Cardiac septum (tissue), 1 donor: ENCODE measurements around the gene AGXT. TPM values are rescaled to one million over a fixed set of nuclear protein-coding genes. Genes with fewer than 3 reads are reported as not detected.

Experiments
- DNase-seq: peaks from one replicate; pipeline ENCODE4 v3.0.0-alpha.2; 2020; ENCODE audit warnings: low spot score
- intact Hi-C: fragments of 100-400 bp; cut with DNase I; formaldehyde crosslinking; loops from one replicate; pipeline ENCODE4 v1.14.0; 2022
- total RNA-seq: library from RNA; stranded (reverse); fragmentation: NEBNext Ultra II Directional; extraction: Animal tissue kit (Norgen Biotek cat#: 25700); gene quantifications from one replicate; pipeline ENCODE4 v1.2.1, GENCODE V29; 2021
- donor health status: DM: no; HTN: no; CAD: no.

The AGXT gene
- total RNA-seq, 1 donor from 2014 or later, result not detected

DNA sequence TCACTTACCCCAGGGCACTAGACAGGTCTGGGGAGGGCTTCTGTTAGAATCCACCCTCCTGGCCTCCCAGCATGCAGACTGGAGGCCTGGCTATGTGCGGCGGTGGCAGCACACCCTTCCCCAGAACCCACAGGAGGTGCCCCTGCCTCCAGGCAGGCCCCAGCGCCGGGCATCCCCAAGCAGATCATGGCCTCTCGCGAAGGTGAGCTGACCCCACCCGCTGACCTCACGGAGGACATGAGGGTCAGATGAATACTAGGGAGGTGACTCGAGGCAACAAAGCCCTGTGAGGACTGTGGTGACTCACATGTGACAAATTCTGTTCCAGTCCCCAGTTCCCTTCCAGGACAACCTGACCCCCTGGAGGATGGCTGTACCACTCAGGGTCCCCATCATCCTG lies 25.4 kb downstream of the AGXT start:
- intact Hi-C loops, result no loop called here
- DNase-seq, result no peak

DNA sequence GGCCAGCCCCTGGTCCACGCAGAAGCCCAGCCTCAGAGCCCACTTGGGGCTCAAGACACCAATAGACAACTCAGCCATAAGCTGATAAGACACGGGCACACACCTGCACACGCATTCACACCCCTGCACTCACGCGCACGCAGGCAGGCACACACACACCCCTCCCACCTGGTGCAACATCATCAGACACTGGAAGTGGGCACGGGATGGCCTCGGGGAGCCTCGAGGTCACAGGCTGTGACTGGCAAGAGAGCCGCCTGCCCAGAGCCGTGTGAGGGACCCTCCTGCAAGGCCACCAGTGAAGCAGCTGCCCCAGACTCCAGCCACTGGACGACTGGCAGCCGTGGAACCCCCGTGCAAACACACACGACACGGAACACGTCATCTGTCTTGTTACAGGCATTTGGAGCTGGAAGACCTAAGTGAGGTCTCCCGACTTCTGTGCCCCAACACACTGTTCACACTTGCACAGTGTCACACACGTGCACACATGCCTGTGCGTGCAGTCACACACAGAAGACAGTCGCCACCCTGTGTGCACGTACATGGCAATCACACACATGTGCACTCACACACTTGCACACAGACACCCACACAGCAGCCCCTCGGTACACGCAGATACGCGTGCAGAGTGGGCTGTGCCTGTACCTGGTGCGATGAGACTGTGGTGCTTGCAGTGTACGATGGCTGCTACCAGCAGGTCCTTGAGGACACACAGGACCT lies 26.4 kb downstream of the AGXT start:
- DNase-seq, result no peak
- intact Hi-C loops, result no loop called here

- intact Hi-C loops, result no loop called here
These were observed 27.2 kb downstream of the AGXT start, which contains the start of gene MAB21L4 for GRCh38 chr2:240895656-240896388. Gene MAB21L4 (minus strand): TSS chr2:240896156. CDS start chr2:240895997, 159 bp downstream.

DNA sequence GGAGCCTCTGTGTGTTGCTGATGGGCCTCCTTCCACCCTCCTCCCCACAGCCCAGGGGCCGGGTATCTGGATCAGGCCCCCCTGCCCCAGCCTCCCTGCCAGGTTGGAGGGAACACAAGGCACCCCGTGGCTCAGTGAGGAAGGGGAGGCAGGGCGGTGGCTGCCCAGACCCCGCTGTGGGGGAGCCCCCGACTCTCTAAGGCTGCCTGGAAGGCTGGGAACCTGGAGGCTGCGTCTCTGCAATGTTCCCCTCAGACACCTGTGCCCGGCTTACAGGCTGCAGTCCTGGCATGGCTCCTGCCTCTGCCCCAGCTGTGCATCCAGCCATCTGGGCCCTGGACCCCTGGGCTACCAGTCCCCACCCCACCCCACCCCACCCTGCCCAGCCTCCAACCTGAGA lies 27.8 kb downstream of the AGXT start:
- DNase-seq, result no peak
- intact Hi-C loops, result no loop called here

More at GRCh38 chr2:240895656-240896388, 27.2 kb downstream of the AGXT start, which contains the start of gene MAB21L4:
- DNase-seq, result no peak

DNA sequence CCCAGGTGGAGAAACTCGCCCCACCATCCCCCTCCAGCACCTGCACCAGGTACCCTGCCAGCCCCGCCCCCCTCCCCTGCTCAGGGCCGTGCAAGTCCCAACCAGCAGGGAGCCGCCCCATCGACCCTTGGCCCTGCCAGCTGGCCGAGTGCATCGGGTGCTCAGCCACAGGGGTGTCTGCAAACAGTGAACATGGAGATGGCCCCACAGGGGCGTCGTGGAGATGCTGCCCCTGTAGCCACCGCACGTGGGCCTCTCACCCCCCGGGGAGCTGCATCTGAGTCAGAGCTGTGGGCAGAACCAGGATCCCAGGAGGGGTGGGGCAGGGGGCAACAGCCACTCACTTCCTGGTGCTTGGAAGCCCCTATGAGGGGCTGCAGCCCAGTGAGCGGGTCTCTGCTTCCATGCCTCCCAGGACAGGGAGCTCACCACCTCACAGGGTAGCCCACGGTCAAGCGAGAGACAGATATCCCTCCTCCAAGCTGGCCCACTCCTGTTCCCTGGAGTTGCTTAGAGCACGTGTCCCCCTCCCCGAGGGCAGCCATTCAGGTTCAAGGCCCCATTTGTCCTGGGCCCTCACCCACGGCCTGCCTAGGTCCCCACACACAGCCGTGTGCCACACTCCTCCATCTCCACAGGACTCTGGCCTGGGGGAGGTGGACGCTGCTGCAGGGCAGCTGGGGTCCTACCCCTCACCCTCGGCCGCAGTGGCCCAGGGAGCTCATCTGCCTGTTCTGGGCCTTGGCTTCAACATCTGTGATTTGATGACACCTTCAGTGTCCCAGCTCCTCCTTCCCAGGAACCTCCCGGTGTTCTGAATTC lies 28.5 kb downstream of the AGXT start:
- intact Hi-C loops, result no loop called here
- no peak for DNase-seq

DNA sequence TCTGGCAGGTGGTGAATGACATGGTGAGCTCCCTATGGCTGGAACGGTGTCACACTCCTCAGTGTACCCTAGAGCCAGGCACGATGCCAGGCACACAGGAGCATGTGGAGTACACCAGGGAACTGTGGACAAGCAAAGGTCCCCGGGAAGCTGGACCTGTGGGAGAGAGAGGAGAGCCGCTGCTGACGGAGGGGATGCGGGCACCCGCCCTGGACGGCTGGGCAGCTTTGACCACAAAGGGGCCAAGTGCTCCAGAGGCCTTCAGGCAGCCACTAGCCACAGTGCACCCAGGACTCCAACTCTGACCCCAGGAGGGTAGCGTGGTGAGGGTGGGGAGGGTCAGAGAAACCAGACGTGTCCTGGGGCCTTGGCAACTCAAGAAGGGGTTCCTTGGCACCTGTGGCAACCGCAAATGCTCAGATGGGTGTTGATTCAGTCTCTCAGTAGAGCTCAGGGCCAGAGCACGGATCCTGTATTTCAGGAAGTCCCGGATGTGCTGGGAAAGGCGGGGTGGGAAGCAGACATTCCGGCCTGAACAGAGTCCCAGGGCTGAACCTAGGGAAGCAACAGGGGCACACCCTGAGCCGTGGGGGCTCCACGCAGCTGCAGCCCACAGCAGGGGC lies 29.6 kb downstream of the AGXT start:
- intact Hi-C loops, result no loop called here
- no peak for DNase-seq

GRCh38 chr2:240898731-240899467 lies 30.3 kb downstream of the AGXT start:
- DNase-seq, result no peak
- intact Hi-C loops, result no loop called here

GRCh38 chr2:240899468-240899865 lies 30.8 kb downstream of the AGXT start:
- intact Hi-C loops, result no loop called here
- no peak for DNase-seq

DNA sequence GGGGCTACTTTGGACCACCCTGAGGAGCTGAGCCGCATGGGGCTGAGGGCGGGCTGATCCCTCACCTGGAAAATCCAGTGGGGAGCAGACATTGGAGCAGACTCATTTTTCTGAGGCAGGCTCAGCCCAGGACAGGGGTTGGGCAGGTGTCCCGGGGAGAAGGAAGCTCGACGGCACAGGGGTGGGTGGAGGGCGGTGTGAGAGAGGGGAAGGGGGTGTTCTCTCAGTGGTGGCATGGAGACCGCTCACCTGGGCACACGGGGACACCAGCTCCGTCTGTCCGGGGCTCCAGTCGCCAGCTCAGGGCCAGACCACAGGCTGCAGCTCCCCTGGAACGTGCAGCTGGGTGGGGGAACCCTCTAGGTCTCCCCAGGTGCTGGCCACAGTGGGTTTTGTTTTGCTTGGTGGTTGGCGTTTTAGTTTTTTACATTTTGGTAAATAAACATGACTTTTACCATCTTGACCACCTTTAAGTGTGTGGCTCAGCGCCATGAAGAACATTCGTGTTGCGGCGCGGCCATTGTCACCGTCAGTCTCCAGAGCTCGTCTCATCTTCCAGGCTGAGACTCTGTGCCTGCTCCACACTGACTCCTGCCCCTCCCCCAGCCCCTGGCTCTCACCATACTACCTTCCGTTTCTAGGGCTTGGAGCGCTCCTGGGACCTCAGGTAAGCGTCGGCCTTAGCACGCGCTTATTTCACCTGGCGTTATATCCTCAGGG lies 31.7 kb downstream of the AGXT start:
- intact Hi-C loops, result no loop called here
- no peak for DNase-seq

- DNase-seq, result no peak
- intact Hi-C loops, result no loop called here
These were observed 33.5 kb downstream of the AGXT start for GRCh38 chr2:240901986-240902614.

- no peak for DNase-seq
- intact Hi-C loops, result no loop called here
These were observed 34.0 kb downstream of the AGXT start for GRCh38 chr2:240902615-240903041.

DNA sequence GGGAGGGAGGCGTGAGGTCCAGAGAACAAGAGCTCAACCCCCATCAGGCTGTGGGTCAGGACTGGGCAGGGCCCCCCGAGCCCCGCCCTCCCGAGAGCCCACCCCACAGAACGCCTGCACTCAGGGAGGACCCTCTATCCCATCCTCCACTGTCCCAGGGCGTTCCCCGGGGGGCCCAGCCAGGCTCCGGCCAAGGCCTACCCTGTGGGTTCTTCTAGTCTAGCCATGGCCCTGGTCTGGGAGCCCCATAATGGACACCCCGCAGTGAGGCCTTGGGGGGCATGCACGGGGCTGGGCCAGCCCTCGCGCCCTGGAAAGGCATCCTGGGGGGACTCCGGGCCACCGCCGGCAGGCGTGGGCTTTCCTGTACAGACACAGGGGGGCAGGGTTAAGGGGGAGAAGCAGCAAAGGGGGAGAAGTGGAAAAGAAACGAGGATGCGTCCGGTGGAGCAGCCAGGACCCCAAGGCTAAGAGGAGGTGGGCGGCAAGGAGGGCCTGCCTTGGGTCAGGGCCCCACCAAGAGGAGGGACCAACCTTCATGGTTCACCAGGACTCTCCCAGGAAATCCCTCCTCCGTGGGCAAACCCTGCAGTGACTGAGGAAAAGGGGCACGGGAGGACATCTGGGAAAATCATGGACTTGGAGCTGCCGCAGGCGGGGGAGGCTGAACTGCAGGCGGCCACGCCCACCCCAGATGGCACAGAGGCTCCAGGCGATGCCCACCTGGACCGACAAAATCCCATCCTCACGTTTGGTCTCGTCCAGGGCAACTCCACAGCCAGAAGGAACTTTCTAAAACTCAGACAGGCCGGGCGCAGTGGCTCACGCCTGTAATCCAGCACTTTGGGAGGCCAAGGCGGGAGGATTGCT lies 34.8 kb downstream of the AGXT start:
- no peak for DNase-seq
- intact Hi-C loops, result no loop called here

DNA sequence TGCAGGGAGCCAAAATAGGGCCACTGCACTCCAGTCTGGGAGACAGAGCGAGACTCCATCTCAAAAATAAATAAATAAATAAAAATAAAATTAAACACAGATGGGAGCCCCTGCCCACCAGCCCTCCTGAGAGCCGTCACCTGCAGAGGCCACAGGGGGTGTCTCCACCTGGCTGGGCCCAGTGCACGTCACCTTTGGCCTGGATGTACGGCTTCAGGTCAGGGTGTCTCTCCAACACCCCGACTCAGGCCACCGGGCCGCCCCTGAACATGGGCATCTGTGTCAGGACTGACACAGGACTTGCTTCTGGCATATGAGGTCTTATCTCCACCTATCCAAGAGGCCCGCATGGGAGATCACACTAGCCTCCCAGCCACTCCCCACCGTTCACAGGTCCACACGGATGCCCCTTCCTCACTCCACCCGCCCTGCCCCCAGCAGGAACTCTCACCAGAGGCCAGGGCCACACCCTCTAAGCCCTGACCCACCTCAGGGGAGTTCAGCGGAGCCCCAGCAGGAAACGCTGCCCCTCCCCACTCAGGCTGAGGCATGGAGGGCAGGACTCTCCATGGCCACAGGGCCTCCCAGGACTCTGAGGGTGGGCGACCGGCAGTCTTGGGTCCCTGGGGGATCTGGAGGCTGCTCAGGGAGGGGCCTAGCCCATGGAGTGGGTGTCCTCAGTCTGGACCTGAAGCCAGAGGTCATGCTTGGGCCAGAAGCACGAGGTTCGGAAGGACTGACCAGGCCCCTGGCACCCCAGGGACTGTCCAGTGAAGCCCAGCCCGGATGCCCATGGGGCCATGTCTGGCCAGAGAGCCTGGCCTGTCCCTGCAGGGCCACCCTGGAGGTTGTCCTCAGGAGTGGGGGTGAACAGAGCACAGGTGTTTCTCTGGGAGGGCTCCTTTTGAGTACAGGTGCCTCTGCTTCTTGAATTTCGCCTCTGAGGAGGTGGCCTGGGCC lies 35.9 kb downstream of the AGXT start:
- no peak for DNase-seq
- intact Hi-C loops, result no loop called here

- intact Hi-C loops, result no loop called here
- no peak for DNase-seq
These were observed 36.7 kb downstream of the AGXT start for GRCh38 chr2:240905176-240905781.

DNA sequence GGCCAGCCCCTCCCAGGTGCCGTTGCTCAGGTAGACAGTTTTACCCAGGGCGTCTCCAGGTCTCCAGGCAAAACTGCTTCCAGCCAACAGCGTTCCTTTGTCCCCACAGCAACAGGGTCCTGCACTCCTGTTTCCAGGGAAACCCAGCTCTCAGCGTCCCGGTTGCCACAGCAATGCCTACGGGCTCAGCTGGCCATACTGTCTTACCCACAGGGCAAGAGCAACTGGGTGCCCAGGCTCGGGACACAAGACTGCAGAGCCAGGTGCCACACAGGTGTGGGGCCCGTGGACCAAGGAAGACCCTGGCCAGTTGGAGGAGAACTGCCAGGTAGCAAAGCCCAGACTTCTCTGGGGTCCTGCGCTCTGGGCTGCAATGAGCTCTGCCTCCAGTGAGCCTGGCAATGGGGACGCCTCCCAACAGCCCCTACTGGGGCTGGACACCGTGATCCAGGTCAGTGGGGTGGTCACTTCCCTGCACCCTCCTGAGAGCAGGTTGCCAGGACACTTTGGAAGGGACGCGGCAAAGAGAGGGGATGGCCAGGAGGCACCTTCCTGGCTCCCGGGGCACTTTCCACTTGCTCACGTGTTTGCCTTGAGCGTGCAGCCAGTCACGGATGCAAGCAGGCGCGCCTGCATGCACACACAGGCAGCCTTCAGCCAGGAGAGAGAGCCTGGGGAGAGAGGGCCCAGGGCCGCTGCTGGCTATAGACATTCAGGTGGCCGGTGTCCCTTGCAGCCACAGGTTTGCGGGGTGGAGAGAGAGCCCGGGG lies 37.7 kb downstream of the AGXT start, which contains the start of gene CROCC2:
Gene CROCC2 (plus strand): TSS at position 196 of the 770 bp plus-strand sequence. CDS start 178 bp downstream, at position 374.
- intact Hi-C loops, result no loop called here
- no peak for DNase-seq
